Endodermal cell (in vitro differentiated cells): ENCODE data around the gene PGC. TPM values are rescaled to one million over a fixed set of nuclear protein-coding genes. Genes with fewer than 3 reads are reported as not detected.
A peak's percentile ranks its signal among the peaks of the same experiment; 100 is the strongest.

Experiments
- DNase-seq: peaks from one replicate; pipeline ENCODE4 v3.0.0-alpha.2; 2017
- H3K27ac ChIP-seq: 2 replicates; pipeline ENCODE4 v1.5.1; 2013; ENCODE audit warnings: mild to moderate bottlenecking, low read depth, low read length, moderate library complexity
- H3K27me3 ChIP-seq: 2 replicates; pipeline ENCODE4 v1.6.1; 2013; ENCODE audit warnings: mild to moderate bottlenecking, low read length, moderate library complexity; ENCODE audit not compliant: insufficient read depth, control insufficient read depth, poor library complexity, severe bottlenecking
- H3K36me3 ChIP-seq: 2 replicates; pipeline ENCODE4 v1.7.0; 2013; ENCODE audit warnings: mild to moderate bottlenecking, low read length, moderate library complexity; ENCODE audit not compliant: control insufficient read depth, insufficient read depth
- H3K4me1 ChIP-seq: one replicate; pipeline ENCODE4 v1.7.0; 2013; ENCODE audit warnings: low read length; ENCODE audit not compliant: control insufficient read depth, insufficient read depth
- H3K4me3 ChIP-seq: 2 replicates; pipeline ENCODE4 v1.5.1; 2013; ENCODE audit warnings: mild to moderate bottlenecking, low read length, moderate library complexity
- H3K9ac ChIP-seq: 2 replicates; pipeline ENCODE4 v1.6.1; 2013; ENCODE audit warnings: mild to moderate bottlenecking, low read length, moderate library complexity; ENCODE audit not compliant: poor library complexity, severe bottlenecking; ENCODE audit errors: extremely low read depth
- H3K9me3 ChIP-seq: 2 replicates; pipeline ENCODE4 v1.6.1; 2013; ENCODE audit warnings: mild to moderate bottlenecking, low read length, moderate library complexity; ENCODE audit not compliant: control insufficient read depth
- H3K27ac Mint-ChIP-seq: 2 replicates; pipeline ENCODE4 v1.8.0; 2020; ENCODE audit warnings: mixed read lengths
- H3K27me3 Mint-ChIP-seq: 2 replicates; pipeline ENCODE4 v1.8.0; 2021; ENCODE audit warnings: mild to moderate bottlenecking, mixed read lengths; ENCODE audit not compliant: insufficient read depth
- H3K36me3 Mint-ChIP-seq: 2 replicates; pipeline ENCODE4 v1.8.0; 2020; ENCODE audit warnings: low read depth, mixed read lengths
- H3K4me1 Mint-ChIP-seq: 2 replicates; pipeline ENCODE4 v1.8.0; 2020; ENCODE audit warnings: mixed read lengths
- H3K4me3 Mint-ChIP-seq: 2 replicates; pipeline ENCODE4 v1.8.0; 2020; ENCODE audit warnings: mild to moderate bottlenecking, moderate library complexity, mixed read lengths
- H3K9me3 Mint-ChIP-seq: 2 replicates; pipeline ENCODE4 v1.8.0; 2020; ENCODE audit warnings: mild to moderate bottlenecking, mixed read lengths
- WGBS, 2 experiments: methylation state at CpG; one replicate each; pipeline versions ENCODE4 v1.1.5 to v1.1.7; 2013; ENCODE audit warnings: missing lambda C conversion rate in 2 of 2, mixed read lengths in 1 of 2; ENCODE audit not compliant: insufficient coverage in 1 of 2, insufficient read length in 1 of 2; 5-methylcytosine and 5-hydroxymethylcytosine counted together
- long read RNA-seq, 4 experiments: library from polyadenylated mRNA in 2 of 4; library from RNA in 1 of 4; library from capped mRNA in 1 of 4; stranded (forward) in 3 of 4; unstranded in 1 of 4; transcript quantifications; one replicate each; pipeline ENCODE4 v2.0.0, GENCODE V29; 2020 to 2021; ENCODE audit warnings: inconsistent platforms in 1 of 4
- polyA plus RNA-seq, 2 experiments: library from polyadenylated mRNA; stranded (reverse); fragments of 50-300 nt; gene quantifications; one replicate each; pipeline ENCODE4 v1.2.3, GENCODE V29; 2013
- total RNA-seq, 2 donors: library from RNA; stranded (reverse); fragmentation: NEBNext Ultra II Directional in 1 of 2; extraction: Animal tissue kit (Norgen Biotek cat#: 25700) in 1 of 2; gene quantifications; 2 replicates in 1 of 2; 3 replicates in 1 of 2; pipeline ENCODE4 v1.2.1, GENCODE V29; 2021
- TF ChIP-seq, protein P1 (sequence below): fragments of 200-600 bp; sonication (generic); conservative IDR thresholded peaks from 2 replicates; pipeline ENCODE4 v1.5.0; 2021; ENCODE audit warnings: antibody characterized with exemption, mild to moderate bottlenecking

PGC gene
- not detected for total RNA-seq
- not detected for polyA plus RNA-seq (2013, experiment 1 of 2)
- not detected for polyA plus RNA-seq (2013, experiment 2 of 2)
- long read RNA-seq, experiment 1 = 0 reads
- long read RNA-seq, experiment 2 = 0 reads
- long read RNA-seq, experiment 3 = 0 reads
- long read RNA-seq, experiment 4 = 0 reads

DNA sequence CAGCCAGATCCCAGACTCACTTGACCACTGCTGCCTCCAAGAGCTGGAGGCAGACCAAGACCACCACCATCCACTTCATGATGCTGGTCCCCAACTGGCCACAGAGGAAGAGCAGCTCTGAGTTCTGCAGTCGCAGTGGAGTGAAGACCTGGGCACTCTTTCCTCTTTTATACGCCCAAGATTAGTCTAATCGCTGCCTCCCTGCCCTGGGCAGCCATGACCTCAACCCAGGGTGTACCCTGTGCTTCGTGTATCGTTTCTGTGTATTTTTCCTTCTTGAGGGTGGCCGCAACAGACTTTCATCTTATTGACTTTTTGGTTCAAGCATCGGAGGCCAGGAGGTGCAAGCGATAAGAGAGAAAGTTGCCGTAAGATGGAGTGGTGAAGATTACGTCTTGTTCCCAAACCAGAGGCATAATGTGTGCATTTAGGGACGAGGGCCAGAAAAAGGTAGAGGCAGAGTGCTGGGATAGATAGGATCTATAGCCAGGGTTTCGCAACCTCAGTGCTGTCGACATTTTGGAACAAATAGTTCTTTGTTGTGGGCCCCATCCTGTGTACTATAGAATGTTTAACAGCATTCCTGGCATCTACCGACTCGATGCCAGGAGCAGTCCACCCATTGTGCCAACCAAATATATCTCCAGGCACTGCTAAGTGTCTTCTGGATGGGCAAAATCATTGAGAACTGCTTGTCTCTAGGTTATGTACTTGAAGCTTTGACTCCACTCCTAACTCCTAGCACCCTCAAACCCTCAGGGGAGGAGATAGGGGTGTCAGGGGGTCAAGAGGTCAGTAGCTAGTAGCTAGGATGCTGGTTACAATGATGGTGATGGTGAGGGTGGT is at the start of gene PGC:
Gene PGC, minus strand, starts transcription at position 142 of the 846 bp plus-strand sequence. Its CDS starts 63 bp downstream, at position 79.
- H3K27ac Mint-ChIP-seq = no peak within 1 kb of the TSS
- no peaks in the 10 kb centered on the region for H3K36me3 Mint-ChIP-seq
- no peak for DNase-seq
- no peaks in the 10 kb centered on the region for H3K9me3 Mint-ChIP-seq
- no peaks in the 10 kb centered on the region for H3K27me3 ChIP-seq
- H3K4me1 Mint-ChIP-seq = no peaks in the 10 kb centered on the region
- H3K27ac ChIP-seq = no peak within 1 kb of the TSS
- no peak within 1 kb of the TSS for H3K9ac ChIP-seq
- no peaks in the 10 kb centered on the region for H3K36me3 ChIP-seq
- H3K4me1 ChIP-seq = no peaks in the 10 kb centered on the region
- peaks cover 12% of the 10 kb centered on the region for H3K27me3 Mint-ChIP-seq
- 93 to 95% methylated on average over 13 to 15 of the region's 15 CpGs for WGBS, 2 experiments
- TF ChIP-seq, protein P1, sequence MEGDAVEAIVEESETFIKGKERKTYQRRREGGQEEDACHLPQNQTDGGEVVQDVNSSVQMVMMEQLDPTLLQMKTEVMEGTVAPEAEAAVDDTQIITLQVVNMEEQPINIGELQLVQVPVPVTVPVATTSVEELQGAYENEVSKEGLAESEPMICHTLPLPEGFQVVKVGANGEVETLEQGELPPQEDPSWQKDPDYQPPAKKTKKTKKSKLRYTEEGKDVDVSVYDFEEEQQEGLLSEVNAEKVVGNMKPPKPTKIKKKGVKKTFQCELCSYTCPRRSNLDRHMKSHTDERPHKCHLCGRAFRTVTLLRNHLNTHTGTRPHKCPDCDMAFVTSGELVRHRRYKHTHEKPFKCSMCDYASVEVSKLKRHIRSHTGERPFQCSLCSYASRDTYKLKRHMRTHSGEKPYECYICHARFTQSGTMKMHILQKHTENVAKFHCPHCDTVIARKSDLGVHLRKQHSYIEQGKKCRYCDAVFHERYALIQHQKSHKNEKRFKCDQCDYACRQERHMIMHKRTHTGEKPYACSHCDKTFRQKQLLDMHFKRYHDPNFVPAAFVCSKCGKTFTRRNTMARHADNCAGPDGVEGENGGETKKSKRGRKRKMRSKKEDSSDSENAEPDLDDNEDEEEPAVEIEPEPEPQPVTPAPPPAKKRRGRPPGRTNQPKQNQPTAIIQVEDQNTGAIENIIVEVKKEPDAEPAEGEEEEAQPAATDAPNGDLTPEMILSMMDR = no peak
- no peak within 1 kb of the TSS for H3K4me3 Mint-ChIP-seq
- H3K4me3 ChIP-seq = no peak within 1 kb of the TSS
- no peaks in the 10 kb centered on the region for H3K9me3 ChIP-seq

DNA sequence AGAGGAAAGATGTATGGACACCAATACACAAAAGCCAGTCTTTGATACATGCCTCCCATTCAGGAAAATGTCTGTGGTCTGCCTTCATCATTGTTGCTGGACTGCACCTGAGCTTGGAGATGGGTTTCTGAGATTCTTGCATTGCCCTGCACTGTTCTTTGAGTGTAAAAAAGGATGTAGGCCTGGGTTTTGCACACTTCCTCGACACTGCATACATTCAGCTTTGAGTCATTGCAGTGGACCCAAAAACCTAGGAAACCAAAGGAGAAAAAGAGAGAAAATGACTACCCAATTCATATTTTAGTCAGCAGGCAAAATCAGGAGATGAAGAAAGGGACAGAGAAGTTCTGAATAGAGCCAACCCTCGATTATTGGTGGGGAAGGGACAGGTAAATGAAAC is 49.3 kb upstream of the PGC start:
- Mint-ChIP-seq H3K27me3 (no peaks in the 10 kb centered on the region), H3K9me3 (no peaks in the 10 kb centered on the region), H3K27ac (no peak overlapping the region), H3K4me1 (no peaks in the 10 kb centered on the region), H3K4me3 (no peak overlapping the region), H3K36me3 (peaks cover 21% of the 10 kb centered on the region)
- 92 to 93% methylated on average over 1 to 2 of the region's 2 CpGs for WGBS, 2 experiments
- TF ChIP-seq, protein P1 = no peak
- DNase-seq = peak; percentile 1
- no peaks in the 10 kb centered on the region for H3K9me3 ChIP-seq
- no peaks in the 10 kb centered on the region for H3K27me3 ChIP-seq
- no peak overlapping the region for H3K4me3 ChIP-seq
- H3K9ac ChIP-seq = no peak overlapping the region
- no peaks in the 10 kb centered on the region for H3K4me1 ChIP-seq
- H3K36me3 ChIP-seq = peaks cover 43% of the 10 kb centered on the region
- H3K27ac ChIP-seq = no peak overlapping the region

DNA sequence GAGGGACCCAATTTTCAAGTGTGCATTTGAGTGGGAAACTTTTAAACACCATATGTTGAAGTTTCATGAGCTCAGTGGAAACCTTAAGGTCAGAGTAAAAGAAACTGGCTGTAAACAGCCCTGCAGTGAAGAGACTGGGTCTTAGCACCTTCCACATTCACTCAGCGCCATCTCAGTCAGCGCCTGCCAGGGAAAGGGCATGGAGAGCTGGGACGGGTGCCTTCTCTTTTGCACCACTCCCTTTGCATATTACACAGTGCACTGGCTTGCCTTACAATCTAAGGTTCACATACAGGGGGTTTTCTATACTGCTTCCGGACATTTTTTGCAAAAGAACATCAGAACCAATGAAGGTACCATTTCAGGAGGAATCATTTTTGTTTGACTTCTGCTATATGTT is 44.8 kb upstream of the PGC start:
- no peak overlapping the region for H3K4me3 Mint-ChIP-seq
- Histone ChIP-seq H3K4me1 (no peaks in the 10 kb centered on the region), H3K9me3 (no peaks in the 10 kb centered on the region), H3K27me3 (no peaks in the 10 kb centered on the region), H3K36me3 (peaks cover 59% of the 10 kb centered on the region), H3K9ac (no peak overlapping the region), H3K4me3 (no peak overlapping the region), H3K27ac (no peak overlapping the region)
- TF ChIP-seq, protein P1 = no peak
- H3K9me3 Mint-ChIP-seq = no peaks in the 10 kb centered on the region
- no peaks in the 10 kb centered on the region for H3K27me3 Mint-ChIP-seq
- DNase-seq = peak; percentile 29
- no peak overlapping the region for H3K27ac Mint-ChIP-seq
- no peaks in the 10 kb centered on the region for H3K4me1 Mint-ChIP-seq
- WGBS, 2 experiments = 95 to 100% methylated on average over 3 to 4 of the region's 4 CpGs
- peaks cover 31% of the 10 kb centered on the region for H3K36me3 Mint-ChIP-seq
